GM19463 (cell line): ENCODE results near the gene SDC3.

ENCODE experiments used
- ATAC-seq: cut with Tn5 transposase; IDR thresholded peaks from one replicate; pipeline ENCODE4 v1.9.1; 2021; ENCODE audit warnings: mild to moderate bottlenecking, moderate library complexity; ENCODE audit not compliant: unreplicated experiment

The SDC3 gene

DNA sequence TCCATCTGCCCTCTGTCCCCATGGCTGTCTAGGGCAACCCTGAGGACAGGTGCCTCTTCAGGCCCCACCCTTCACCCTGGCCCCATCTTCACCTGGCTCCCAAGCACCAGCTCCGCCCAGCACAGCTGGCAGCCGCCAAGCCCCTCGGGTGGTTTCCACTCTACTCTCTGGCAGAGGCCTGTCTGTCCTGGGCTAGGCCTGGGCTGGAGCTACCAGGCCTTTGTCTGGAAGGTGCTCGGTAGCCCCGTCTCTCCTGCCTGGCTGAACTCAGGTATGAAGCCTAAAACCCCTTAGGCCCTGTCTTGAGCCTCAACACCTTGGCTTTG is 17.4 kb downstream of the SDC3 start:
- ATAC-seq = no peak

DNA sequence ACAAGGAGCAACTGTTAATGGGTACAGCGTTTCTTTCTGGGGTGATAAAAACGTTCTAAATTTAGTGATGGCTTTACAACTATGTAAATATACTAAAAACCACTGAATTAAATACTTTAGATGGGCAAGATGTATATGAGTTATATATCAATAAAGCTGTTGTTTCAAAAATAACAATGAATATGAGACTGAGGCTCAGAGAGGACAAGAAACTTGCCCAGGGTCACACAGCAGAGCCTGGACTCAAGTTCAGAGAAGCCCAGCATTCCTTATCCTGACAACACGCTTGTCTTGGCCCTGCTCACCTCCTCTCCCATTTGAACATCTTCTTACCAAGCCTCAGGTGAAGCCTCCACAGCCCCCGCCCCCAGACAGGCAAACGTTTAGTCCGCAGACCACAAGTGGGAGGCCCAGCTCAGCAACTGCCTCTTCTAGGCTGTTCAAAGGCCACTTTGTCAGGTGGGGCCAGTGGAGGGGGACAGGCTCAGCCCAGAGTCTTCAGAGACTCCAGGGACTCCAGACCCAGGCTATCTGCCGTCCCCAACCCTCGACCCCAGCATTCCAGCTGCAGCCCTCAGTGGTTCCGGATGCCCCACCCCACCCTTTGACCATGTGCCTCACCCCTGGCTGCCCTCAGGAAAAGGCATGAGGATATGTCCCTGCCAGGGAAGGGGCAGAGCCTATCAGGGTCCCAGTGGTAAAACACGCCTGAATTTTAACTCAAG is 17.9 kb downstream of the SDC3 start:
- ATAC-seq = no peak

DNA sequence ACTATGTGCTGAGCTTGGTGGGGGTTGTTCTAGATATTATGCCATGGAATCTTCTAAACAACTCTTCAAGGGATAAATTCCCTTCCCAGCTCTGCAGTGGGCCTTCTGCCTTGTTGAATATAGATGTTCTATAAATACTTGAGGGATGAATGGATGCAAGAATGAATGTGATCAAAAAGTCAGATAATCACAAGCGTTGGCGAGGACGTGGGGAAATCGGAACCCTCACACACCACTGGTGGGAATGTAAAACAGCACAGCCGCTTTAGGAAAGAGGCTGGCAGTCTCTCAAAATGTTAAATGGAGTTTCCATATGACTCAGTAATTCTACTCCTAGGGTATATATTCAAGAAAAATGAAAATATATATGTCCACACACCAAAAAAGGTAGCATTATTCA is 19.0 kb downstream of the SDC3 start:
- no peak for ATAC-seq

DNA sequence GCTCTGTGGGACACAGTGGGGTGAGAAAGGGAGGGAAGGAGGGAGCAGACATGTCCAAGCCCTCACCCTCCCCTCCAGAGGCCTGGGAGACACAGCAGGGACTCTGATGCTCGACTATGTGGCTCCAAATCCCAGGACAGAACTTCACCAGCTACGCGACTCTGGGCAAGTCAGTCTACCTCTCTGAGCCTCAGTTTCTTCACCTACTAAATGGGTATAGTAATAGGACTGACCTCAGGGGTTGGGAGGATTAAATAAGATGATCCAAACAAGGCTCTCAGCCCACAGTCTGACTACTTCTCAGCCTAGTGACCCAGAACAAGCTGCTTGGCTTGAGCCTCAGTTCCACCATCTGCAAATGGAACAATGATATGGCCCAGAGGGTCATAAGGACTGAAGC is 19.6 kb downstream of the SDC3 start:
- no peak for ATAC-seq

DNA sequence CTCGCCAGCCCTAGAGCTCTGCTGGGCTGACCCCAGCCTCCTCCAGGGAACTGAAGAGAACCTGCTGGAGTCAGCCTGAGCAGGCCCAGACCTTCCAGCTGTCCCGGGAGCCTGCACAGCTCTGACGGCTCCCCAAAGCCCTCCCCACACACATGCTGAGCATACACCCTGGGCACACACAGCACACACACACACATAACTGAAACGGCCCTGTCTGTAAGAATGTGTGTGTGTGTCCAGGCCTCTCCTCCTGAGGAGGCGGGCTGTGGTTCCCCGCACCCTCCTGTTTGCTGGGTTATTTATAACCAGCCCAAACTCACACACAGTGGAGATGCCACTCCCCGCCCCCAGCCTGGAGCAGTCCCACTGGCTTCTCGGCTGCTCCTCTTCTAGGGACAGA is 20.2 kb downstream of the SDC3 start:
- ATAC-seq = no peak

DNA sequence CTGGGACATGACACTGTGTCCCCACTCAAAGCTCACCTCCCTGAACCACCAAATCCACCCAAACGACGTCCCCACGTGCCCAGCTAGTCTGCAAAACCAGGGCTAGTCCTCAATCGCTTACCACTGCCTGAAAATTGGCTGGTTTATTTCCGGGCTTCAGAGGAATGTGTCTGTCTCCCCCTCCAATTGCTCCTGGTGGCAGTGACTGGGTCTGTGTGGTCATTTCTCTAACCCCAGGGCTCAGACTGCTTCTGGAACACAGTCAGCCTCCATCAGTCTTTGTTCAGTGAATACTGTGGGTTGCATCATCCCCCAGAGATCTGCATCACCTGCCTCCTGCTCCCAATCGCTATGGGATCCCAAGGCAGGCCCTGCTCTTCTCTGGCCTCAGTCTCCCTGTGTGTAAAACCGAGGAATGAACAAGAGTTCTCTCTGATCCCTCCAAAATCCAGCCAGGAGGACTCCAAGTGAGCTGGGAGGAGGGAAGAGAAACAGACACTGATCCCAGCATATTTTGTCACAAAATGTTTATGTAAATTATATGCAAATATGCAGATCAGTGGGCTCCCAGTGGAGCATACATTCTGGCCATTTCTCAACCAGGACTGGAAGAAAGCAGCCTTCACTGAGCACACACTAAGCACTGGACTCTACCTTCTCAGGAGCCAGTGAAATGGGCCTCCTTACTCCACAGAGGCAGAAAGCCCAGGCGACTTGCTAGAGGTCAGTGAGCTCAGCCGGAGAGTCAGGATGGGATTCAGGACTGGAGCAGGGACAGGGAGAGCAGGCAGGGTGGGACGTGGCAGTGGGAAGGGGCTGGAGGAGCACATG is 20.9 kb downstream of the SDC3 start:
- ATAC-seq = no peak

DNA sequence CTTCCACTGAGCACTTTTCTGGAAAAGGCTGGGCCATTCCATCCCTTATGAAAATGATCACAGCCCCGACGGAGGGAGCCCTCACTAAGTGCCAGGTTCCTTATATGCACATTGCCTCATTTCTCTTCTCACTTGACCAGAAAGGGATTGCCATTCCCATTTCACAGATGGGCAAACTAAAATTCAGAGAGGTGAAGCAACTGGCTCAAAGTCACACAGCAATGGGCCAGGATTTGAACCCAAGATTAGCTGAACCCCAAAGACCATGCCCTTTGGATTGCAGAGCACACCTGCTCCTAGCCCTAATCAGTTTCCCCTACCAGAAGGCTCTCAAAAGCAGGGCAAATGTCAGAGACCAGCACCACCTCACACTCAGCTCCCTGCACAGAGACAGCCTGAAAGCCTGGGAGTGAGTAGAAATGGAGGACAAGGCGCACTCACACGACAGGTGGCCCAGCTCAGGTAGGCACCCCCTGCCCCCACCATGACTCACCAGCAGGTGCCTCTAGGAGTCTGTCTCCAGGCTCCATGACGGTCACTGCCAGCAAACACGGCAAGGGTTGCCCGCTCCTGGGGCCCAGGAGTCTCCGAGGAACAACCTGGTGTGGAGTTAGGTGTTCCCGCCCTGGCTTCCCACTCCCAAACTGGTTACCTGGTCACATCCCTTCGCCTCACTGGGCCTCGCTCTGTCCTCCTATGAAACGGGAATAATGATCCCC is 21.7 kb downstream of the SDC3 start:
- ATAC-seq = no peak

DNA sequence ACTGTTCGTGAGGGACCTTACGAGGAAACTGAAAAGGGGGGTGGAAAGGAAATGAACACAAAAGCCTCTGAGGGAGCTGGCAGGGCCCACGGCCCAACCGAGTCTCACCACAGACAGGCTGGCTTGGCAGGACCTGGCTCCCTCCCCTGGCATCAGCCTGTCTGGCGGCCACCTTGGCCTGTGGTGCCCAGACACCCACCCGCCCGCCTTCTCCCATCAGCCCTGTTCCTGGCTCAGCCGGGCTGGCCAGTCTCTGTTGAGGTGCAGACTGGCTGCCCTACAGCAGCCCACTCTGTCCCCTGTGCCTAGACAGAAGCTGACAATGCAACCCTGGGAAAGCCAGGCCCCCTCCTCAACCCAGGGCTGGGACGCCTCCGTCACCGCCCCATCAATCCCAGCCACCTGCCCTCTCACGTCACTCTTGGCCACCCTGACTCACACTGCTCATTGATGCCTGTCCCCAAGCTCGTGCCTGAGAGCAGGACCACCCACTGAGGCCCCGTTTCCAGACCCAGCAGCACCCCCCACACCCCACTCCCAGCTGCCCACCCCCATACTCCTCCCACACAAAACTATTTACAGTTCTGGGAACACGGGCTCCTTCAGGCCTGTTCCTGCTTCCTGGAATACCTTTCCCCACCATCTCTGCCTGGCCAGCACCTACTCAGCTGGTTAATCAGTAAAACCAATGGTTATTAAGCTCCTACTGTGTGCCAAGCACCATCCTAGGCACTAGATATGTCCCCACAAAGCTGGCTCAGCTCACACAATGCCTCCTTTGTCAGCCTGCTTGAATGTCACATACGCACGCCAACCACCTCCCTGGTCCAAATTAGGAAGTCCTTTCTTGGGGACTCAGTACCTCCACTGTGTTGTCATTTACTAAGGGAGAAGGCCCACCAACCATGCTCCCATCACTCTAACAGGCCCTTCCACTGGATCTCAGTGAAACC is 22.7 kb downstream of the SDC3 start:
- no peak for ATAC-seq

DNA sequence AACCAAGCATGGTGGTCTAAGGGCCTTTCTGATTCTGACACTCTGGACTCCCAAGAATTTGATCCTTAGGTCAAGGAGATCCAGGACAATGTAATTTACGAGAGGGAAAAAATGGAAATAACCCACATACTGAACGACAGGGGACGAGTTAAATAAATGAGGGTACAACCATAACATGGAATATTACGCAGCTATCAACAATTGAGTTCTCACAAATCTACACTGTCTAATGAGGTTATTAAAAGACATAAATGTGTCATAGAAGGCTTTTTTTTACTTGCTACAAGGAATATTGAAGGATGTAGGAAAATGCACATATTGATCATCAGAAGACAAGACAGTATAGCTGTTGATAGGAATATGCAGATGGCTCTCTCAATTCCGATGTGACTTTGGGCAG is 23.8 kb downstream of the SDC3 start:
- ATAC-seq = no peak

DNA sequence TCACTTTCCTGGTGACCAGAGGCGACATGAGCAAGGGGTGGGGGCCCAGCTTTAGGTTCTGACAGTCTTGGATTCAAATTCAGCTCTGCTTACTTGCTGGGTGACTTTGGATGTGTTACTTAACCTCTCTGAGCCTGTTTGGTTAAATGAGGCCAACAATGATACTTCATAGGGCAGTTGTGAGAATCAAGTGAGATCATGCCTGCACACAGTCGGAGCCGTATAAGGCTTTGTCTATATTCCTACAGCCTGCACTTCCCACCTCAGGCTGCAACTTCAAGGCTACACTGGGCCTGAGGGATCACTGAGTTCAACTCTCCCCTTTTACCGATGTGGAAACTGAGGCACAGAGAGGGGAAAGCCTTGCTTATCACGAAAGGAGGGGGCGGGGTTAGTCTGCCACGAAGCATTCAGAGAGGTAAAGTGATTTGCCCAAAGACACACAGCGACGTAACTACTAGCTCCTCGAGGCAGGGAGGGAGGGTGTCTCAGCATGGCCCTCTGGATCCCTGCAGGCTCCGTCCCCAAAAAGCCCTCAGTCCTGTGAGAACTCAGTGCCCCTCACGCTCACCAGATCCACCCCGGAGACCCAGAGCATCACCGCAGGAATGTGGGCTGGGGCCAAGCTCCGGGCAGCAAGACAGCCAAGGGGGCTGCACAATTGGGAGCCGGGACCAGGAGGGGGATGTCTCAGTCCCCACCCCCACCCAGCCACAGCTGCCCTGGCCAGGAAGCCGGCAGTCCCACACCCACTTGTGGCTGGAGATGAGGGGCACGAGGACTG is 25.0 kb downstream of the SDC3 start:
- no peak for ATAC-seq

DNA sequence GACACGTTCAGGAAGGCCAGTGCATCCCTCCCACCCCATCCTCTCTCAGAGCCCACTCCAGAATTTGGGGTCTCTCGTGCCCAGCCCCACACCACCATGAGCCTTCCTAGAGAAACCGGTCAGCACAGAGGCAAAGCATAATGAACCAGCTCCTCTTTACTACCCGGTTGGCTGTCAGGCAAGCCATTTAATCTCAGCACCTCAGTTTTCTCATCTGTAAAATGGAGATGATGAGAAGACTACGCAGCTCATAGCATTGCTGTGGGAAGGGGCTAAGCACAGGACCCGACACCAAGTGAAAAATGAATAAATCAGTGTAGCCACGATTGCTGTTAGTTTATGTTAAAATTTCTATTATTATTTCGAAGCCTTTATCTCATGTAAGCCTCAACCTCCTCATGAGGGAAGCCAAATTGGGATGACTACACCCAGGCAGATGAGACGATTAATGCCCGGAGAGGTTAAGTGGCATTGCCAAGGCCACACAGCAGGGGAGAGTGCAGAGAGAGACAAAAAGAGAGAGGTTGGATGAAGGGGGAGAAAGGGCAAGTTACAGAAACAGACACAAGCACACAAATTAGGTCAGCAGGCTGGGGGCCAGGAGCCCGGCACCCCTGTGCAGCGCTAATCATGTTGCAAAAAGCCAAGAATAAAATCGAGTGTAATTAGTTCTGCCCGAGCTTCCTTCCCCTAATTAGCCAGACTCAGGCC is 25.7 kb downstream of the SDC3 start:
- ATAC-seq = no peak

DNA sequence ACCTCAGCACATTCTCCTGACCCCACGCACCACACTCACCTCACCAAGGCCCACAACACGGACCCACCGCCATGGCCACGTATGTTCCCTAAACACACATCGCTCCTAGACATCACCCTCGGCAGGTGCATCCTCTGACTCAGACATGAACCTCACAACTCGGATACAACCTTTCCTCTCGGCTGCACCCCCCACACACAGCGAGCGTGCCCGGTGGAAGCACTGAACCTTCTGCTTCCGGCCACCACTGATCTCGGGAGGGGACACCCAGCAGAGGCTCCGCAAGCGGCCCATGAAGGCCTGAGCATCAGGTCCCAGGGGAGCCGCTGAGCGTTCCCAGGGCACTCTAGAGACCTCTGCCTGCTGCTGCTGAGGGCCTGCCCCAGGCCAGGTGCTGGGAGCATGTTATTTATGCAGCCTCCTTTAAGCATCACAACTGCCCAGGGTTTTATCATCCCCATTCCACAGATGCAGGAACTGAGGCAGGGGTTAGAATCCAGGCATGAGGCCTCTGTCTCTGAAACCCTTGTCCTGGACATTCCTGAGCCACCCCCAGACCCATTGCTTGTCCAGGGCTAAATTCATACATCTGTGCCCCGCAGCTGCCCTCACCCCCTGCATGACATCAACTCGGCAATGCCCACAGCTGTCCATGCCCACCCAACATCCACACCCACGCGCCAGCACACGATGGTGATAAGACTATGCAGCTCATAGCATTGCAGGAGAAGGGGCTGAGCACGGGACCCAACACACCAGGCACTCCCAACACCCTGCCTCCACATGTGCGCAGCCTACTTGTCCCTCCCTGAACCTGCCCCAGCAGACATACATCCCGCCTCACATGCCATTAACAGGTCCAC is 27.0 kb downstream of the SDC3 start:
- no peak for ATAC-seq

DNA sequence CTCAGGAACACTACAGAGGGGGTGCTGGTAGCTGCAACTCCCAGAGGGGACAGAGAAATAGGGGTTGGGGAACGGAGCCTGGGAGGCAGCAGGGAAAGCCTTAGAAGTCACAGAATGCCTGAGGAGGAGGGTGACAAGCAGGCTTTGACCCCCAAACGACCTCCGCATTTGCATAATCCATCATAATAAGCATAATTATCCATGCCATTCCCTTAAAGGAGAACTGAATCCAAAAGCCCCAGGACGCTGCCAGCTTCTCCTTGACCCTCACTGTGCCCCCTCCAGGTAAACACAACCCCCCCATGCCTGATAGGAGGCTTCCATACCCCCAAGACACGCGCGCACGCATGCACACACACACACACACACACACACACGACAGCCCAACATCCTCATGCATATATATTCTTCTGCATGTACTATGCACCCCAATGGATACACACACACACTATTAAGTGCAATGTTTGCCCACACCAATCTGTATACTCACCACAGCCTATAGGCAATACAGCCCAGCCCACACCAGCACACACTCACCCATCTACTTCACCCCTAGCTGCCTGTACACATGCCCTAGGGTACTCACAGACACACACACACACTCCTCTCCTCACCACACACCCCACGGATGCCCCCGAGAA is 27.8 kb downstream of the SDC3 start:
- no peak for ATAC-seq

DNA sequence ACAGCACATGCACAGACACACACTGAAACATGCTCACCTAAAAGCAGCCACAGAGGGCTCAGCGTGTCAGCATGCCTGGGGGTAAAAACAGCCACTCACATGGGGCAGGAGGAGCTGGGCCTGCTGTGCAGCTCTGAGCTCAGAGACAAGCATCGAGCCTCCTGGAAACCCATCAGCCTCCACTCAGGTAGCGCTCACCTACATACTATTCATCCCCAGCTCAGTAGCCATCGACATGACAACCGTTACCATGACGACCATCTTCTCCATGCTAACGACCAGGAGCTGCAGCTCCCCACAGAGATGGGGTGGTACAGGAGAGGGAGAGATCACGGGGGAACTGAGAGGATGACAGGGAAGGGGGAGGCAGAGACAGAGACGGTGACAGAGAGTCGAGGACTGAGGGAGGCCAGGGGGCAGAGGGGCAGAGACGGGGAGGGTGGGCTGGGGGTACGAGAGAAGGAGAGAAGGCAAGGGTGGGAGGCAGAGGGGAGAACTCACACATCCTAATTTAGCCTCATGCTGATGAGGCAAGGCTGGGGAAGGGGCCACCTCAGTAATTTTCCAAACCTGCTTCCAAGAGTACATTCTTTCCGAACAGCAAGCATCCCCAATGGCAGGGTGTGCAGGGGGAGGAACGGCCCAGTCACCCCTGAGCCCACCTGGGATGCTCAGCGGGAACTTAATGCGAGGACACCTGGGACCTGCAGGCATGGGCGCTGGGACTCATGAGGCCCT is 28.4 kb downstream of the SDC3 start:
- ATAC-seq = no peak

DNA sequence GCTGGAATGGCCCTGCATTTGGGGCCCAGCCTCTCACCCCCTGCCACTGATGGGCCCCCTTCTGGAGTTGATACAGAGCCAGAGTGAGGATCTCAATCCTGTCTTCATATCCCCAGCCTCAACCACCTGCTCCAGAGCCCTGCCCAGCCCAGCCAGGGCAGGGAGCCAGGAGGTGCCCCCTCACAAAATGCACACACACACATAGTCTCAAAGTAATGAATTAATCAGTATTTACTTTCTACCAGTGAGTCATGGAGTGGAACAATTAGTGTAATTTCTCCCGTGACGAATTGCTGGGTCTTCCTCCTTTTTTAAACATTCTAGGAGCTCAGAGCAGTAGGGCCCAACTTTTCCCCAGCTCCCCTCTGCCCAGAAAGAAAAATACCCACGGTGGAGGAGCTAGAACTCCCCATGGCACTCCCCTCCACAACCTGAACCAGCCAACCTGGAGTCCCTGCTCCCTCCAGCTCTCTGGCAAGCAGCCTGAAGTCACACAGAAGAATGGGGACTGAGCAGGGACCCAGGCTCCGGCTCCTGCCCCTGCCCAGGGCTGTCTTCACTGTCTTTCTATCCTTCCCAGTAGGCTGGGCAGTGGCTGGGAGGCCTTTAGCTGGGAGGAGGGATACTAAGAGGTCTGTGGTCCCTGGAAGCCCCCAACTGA is 29.3 kb downstream of the SDC3 start:
- no peak for ATAC-seq

DNA sequence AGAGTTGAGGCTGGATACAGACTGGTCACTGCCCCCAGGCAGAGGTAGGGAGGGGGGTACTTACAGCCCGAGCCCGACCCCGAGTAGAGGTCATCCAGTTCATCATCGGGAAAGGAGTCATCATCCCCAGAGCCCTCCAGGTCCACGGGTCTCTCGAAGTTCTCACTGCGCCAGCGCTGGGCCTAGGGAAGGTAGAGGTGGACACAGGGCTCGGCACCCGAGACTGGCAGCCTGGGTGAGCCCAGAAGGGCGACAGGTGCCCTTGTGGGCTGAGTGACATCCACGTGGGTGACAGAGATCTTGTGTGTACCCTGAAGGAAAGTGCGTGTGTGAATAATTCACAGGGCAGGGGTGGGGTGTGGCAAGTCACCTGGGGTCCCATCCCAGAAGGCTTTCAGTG is 30.0 kb downstream of the SDC3 start:
- no peak for ATAC-seq

DNA sequence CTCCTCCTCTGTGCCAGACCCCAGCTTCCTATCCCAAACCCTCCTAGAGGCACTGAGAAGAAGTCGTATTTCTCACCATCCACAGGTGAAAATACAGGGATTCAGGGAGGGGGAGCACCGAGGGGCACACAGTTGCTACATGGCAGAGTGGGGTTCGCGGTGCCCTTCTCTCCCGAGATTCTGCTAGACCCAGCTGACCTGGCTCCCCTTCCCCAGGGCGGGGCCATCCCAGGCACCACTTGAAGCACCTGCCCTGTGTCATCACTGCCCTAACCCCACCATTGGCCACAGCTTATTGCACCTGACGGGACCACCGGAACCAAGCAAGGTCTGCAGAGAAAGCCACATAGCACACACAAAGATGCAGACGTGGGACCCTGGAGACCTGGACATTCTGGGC is 30.5 kb downstream of the SDC3 start:
- ATAC-seq = no peak
